Endothelial cell of umbilical vein (primary cell): ENCODE results near the gene MRGPRG. TPM values are rescaled to one million over a fixed set of nuclear protein-coding genes. Genes with fewer than 3 reads are reported as not detected.

Experiments
- BruUV-seq: library from RNA; stranded (reverse); fragments of 400-500 nt; replicated peaks from 2 replicates; lab custom pipeline; 2021; lab: Mats Ljungman, UMichigan
- CTCF ChIA-PET: fragments of 300-600, 350-600 bp; sonication (Branson Sonifier 250); formaldehyde crosslinking; loops from one replicate; lab custom pipeline; 2021; ENCODE audit warnings: antibody characterized with exemption, inconsistent platforms; lab: Charles Lee
- POLR2A ChIA-PET: fragments of 300-600, 350-600 bp; sonication (Branson Sonifier 250); formaldehyde crosslinking; loops from one replicate; lab custom pipeline; 2021; ENCODE audit warnings: antibody characterized with exemption, inconsistent platforms; lab: Charles Lee
- DNase-seq: peaks from one replicate; pipeline ENCODE4 v3.0.0-alpha.2; 2011; ENCODE audit warnings: low read depth, low spot score
- FAIRE-seq: peaks from 2 replicates; lab custom pipeline; 2011; peaks lifted over from hg19 to GRCh38; lab: Jason Lieb, UNC
- H2AFZ ChIP-seq: 2 replicates; pipeline ENCODE4 v1.6.0; 2012; ENCODE audit warnings: low read depth, low read length, control low read depth, inconsistent platforms
- H3K27ac ChIP-seq: 2 replicates; pipeline ENCODE4 v1.5.1; 2011; ENCODE audit warnings: low read depth, mild to moderate bottlenecking, control low read depth, low read length, moderate library complexity; ENCODE audit not compliant: insufficient read depth
- H3K27me3 ChIP-seq, 2 experiments: 2 replicates each; pipeline versions ENCODE4 v1.6.0 to v1.6.1; 2011; ENCODE audit warnings: low read length in 2 of 2, mixed read lengths in 1 of 2; ENCODE audit not compliant: control insufficient read depth in 2 of 2, insufficient read depth in 2 of 2
- H3K36me3 ChIP-seq, 2 experiments: 2 replicates in 1 of 2; 3 replicates in 1 of 2; pipeline ENCODE4 v1.5.1; 2011; ENCODE audit warnings: low read length in 2 of 2, mild to moderate bottlenecking in 1 of 2, moderate library complexity in 1 of 2; ENCODE audit not compliant: control insufficient read depth in 2 of 2, insufficient read depth in 2 of 2; ENCODE audit errors: extremely low read depth in 1 of 2
- H3K4me1 ChIP-seq: 3 replicates; pipeline ENCODE4 v1.5.1; 2011; ENCODE audit warnings: mild to moderate bottlenecking, low read length; ENCODE audit not compliant: control insufficient read depth, insufficient read depth; ENCODE audit errors: extremely low read depth
- H3K4me2 ChIP-seq: 2 replicates; pipeline ENCODE4 v1.6.1; 2011; ENCODE audit warnings: low read length, control low read depth, mixed read lengths; ENCODE audit not compliant: insufficient read depth
- H3K4me3 ChIP-seq, 3 experiments: fragments of 200-600 bp in 1 of 3; sonication (generic), shearing (Covaris generic) in 1 of 3; replicated peaks in 1 of 3; 2 replicates each; pipeline ENCODE4 v1.5.1; 2011 to 2016; ENCODE audit warnings: control low read depth in 3 of 3, low read length in 3 of 3, mild to moderate bottlenecking in 2 of 3, inconsistent platforms in 1 of 3, low read depth in 1 of 3, moderate library complexity in 1 of 3; ENCODE audit not compliant: insufficient read depth in 1 of 3
- H3K79me2 ChIP-seq: 2 replicates; pipeline ENCODE4 v1.6.0; 2012; ENCODE audit warnings: low read length, inconsistent platforms; ENCODE audit not compliant: control insufficient read depth, insufficient read depth
- H3K9ac ChIP-seq: replicated peaks from 2 replicates; pipeline ENCODE3; 2011; ENCODE audit warnings: low read length, control low read depth; ENCODE audit not compliant: insufficient read depth; ENCODE audit errors: extremely low read depth
- H3K9me1 ChIP-seq: replicated peaks from 3 replicates; pipeline ENCODE4 v1.6.0; 2011; ENCODE audit warnings: mild to moderate bottlenecking, low read length; ENCODE audit not compliant: control insufficient read depth, insufficient read depth; ENCODE audit errors: extremely low read depth
- H3K9me3 ChIP-seq: replicated peaks from 2 replicates; pipeline ENCODE4 v1.5.1; 2012; ENCODE audit warnings: low read length, inconsistent platforms; ENCODE audit not compliant: control insufficient read depth, insufficient read depth
- H4K20me1 ChIP-seq: replicated peaks from 2 replicates; pipeline ENCODE3; 2011; ENCODE audit warnings: mild to moderate bottlenecking, low read length; ENCODE audit not compliant: control insufficient read depth, insufficient read depth; ENCODE audit errors: extremely low read depth
- EZH2 ChIP-seq: IDR thresholded peaks from 2 replicates; pipeline ENCODE4 v1.6.1; 2012; ENCODE audit warnings: borderline replicate concordance, low read depth, mild to moderate bottlenecking, moderate library complexity, low read length, inconsistent platforms; ENCODE audit not compliant: severe bottlenecking
- FOS ChIP-seq: IDR thresholded peaks from 2 replicates; pipeline ENCODE4 v1.6.1; 2011; ENCODE audit warnings: mild to moderate bottlenecking, low read length, moderate library complexity, borderline replicate concordance; ENCODE audit not compliant: insufficient read depth
- GATA2 ChIP-seq: IDR thresholded peaks from 2 replicates; pipeline ENCODE4 v1.7.0; 2011; ENCODE audit warnings: low read depth, mild to moderate bottlenecking, moderate library complexity, mixed read lengths, low read length; ENCODE audit not compliant: insufficient read length, insufficient read depth
- JUN ChIP-seq: IDR thresholded peaks from 2 replicates; pipeline ENCODE4 v1.6.1; 2011; ENCODE audit warnings: borderline replicate concordance, low read depth; ENCODE audit not compliant: insufficient read length, insufficient read depth
- MYC ChIP-seq: IDR thresholded peaks from one replicate; pipeline ENCODE4 v1.6.1; 2011; ENCODE audit warnings: mild to moderate bottlenecking, low read depth, low read length
- POLR2A ChIP-seq: IDR thresholded peaks from 2 replicates; pipeline ENCODE4 v1.6.1; 2012; ENCODE audit warnings: low read depth, mild to moderate bottlenecking, control low read depth, low read length
- POLR2AphosphoS5 ChIP-seq: IDR thresholded peaks from 2 replicates; pipeline ENCODE4 v1.6.1; 2012; ENCODE audit warnings: low read depth, mild to moderate bottlenecking, control low read depth, low read length, moderate library complexity; ENCODE audit not compliant: insufficient read depth
- dilution Hi-C: fragments of 300-500 bp; cut with MboI; formaldehyde crosslinking; loops from one replicate; pipeline ENCODE4 v1.15.0; 2019; ENCODE audit warnings: low sequenced_read_pairs; ENCODE audit not compliant: extremely low pct_ligation_motif_present
- intact Hi-C: fragments of 100-400 bp; cut with micrococcal nuclease; formaldehyde crosslinking; loops from one replicate; pipeline ENCODE4 v1.10.0; 2022
- polyA plus RNA-seq, 4 experiments: library from polyadenylated mRNA; depleted of rRNA in 3 of 4; stranded (reverse) in 3 of 4; unstranded in 1 of 4; fragments of >200 nt; gene quantifications; 2 replicates each; pipeline versions ENCODE4 v1.2.1 to v1.2.3, GENCODE V29; 2011 to 2012; ENCODE audit warnings: missing spikeins in 1 of 4
- total RNA-seq: library from RNA; stranded (reverse); gene quantifications from 2 replicates; pipeline ENCODE4 v1.2.3, GENCODE V29; 2021
- TF ChIP-seq, protein P1 (sequence below): IDR thresholded peaks from 2 replicates; pipeline ENCODE4 v1.6.1; 2011; ENCODE audit not compliant: insufficient read depth, insufficient read length
- TF ChIP-seq, protein P2 (sequence below), 2 donors: IDR thresholded peaks; 1 replicate in 1 of 2; 2 replicates in 1 of 2; pipeline ENCODE4 v1.5.1; 2011; ENCODE audit warnings: low read length in 2 of 2, mild to moderate bottlenecking in 2 of 2, moderate library complexity in 2 of 2, control low read depth in 1 of 2, inconsistent platforms in 1 of 2, low read depth in 1 of 2; ENCODE audit not compliant: insufficient read depth in 1 of 2; ENCODE audit errors: extremely low read depth in 1 of 2

The MRGPRG gene
- total and polyA plus RNA-seq, 2 donors (not counting 3 experiments of a cell fraction or from before 2014, with no cell fraction given), result not detected

DNA sequence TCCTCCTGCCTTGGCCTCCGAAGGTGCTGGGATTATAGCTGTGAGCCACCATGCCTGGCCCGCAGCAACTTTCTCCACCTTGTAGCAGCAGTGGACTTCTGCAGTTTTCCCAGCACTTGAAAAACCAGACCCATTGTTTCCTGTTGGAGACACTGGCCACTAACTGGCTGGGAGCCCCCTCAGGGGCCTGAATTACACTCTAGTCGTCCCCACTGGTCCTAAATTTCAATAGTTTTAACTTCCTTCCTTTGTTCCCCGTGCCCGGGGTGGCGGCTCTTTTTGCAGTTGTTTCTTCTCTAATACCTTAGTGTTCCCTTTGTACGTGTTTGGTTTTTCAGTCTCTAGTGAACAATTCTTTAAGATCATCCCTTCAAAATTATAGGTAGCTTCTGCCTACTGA, 16.2 kb upstream of the MRGPRG start:
- Histone ChIP-seq H2AFZ (no peak overlapping the region), H3K9me1 (no peaks in the 10 kb centered on the region), H4K20me1 (no peaks in the 10 kb centered on the region), H3K4me3 (no peak overlapping the region), H3K27me3 (peaks cover 1 to 8% of the 10 kb centered on the region in 2 experiments), H3K36me3 (no peaks in the 10 kb centered on the region), H3K9me3 (no peaks in the 10 kb centered on the region), H3K4me2 (no peak overlapping the region), H3K27ac (no peak overlapping the region), H3K79me2 (no peaks in the 10 kb centered on the region), H3K4me1 (no peaks in the 10 kb centered on the region), H3K9ac (no peak overlapping the region)
- POLR2A ChIA-PET, result no interaction called here
- TF ChIP-seq FOS, result no peak
- TF ChIP-seq GATA2, result no peak
- TF ChIP-seq POLR2A, result no peak
- TF ChIP-seq, protein P1, sequence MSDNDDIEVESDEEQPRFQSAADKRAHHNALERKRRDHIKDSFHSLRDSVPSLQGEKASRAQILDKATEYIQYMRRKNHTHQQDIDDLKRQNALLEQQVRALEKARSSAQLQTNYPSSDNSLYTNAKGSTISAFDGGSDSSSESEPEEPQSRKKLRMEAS, result no peak
- BruUV-seq, result no TSS peak
- FAIRE-seq (no peak), DNase-seq (no peak)
- dilution Hi-C loops, result no loop called here
- CTCF ChIA-PET, result no interaction called here
- intact Hi-C loops, result no loop called here

DNA sequence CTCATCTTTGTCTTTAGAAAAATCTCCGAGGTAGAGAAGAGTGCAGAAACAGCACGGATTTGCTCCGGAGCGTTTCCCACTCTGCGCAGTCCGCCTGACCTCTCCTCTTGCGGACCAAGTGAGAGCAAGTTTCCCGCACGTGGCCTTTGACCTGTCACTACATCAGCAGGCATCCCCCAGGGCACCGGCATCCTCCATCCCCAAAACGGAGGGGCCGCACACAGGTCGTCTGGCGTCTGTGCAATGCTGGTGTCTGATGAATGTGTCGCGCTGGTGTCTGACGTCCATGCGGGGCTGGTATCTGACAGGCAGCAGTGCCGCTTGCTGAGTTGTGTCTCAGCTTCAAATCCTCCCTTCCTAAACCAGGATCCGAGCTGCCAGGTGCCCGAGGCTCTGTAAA, 14.3 kb upstream of the MRGPRG start:
- ChIA-PET POLR2A (no interaction called here), CTCF (no interaction called here)
- Histone ChIP-seq H3K9me1 (no peaks in the 10 kb centered on the region), H3K36me3 (no peaks in the 10 kb centered on the region), H3K9ac (no peak overlapping the region), H3K4me1 (no peaks in the 10 kb centered on the region), H2AFZ (no peak overlapping the region), H3K9me3 (no peaks in the 10 kb centered on the region), H3K27ac (no peak overlapping the region), H3K27me3 (peaks cover 1 to 5% of the 10 kb centered on the region in 2 experiments), H3K79me2 (no peaks in the 10 kb centered on the region), H4K20me1 (no peaks in the 10 kb centered on the region), H3K4me3 (no peak overlapping the region), H3K4me2 (no peak overlapping the region)
- BruUV-seq, result no TSS peak
- intact Hi-C loops, result no loop called here
- FAIRE-seq, result no peak
- DNase-seq, result no peak
- dilution Hi-C loops, result no loop called here
- TF ChIP-seq POLR2AphosphoS5 (no peak), JUN (no peak), EZH2 (no peak), FOS (no peak), MYC (no peak), POLR2A (no peak), GATA2 (no peak)
- TF ChIP-seq, protein P1, result no peak
- TF ChIP-seq, protein P2, sequence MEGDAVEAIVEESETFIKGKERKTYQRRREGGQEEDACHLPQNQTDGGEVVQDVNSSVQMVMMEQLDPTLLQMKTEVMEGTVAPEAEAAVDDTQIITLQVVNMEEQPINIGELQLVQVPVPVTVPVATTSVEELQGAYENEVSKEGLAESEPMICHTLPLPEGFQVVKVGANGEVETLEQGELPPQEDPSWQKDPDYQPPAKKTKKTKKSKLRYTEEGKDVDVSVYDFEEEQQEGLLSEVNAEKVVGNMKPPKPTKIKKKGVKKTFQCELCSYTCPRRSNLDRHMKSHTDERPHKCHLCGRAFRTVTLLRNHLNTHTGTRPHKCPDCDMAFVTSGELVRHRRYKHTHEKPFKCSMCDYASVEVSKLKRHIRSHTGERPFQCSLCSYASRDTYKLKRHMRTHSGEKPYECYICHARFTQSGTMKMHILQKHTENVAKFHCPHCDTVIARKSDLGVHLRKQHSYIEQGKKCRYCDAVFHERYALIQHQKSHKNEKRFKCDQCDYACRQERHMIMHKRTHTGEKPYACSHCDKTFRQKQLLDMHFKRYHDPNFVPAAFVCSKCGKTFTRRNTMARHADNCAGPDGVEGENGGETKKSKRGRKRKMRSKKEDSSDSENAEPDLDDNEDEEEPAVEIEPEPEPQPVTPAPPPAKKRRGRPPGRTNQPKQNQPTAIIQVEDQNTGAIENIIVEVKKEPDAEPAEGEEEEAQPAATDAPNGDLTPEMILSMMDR (IDR thresholded peaks at IDR 0.05; ENCODE audit: extremely low read depth in 1 of 2, insufficient read depth in 1 of 2, low read depth in 1 of 2, low read length in 2 of 2), result no peak
